Measurements from ENCODE around the gene ERMN. TPM values are rescaled to one million over a fixed set of nuclear protein-coding genes. Genes with fewer than 3 reads are reported as not detected.
A peak's percentile ranks its signal among the peaks of the same experiment; 100 is the strongest.

ERMN gene
- total and polyA plus RNA-seq, 2 donors, result 0.71 to 9.9 TPM

DNA sequence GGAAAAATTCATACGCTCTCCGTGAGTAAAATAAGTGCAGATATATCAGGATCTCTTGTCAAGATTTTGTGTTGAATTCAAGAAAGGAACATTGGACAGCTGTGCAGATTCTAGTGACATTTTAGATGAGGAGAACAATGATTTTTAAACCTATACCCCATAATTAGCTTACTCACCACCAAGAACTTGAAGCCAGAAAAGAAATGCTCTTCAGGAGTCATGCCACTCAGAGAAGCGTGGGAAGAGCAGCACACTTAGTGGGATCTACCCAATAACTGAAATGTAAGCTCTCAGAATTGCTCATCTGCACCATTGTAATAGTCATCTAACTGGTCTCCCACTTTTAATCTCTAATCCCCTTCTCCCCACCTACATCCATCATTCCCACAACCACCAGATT lies 9.2 kb upstream of the ERMN start:
- no peaks in the 10 kb centered on the region for H3K36me3 ChIP-seq (ENCODE audit: control insufficient read depth in 2 of 2, insufficient read depth in 2 of 2, low read length in 1 of 2)
- 99% methylated on average over 3 of the region's 3 CpGs for WGBS
- DNase-seq (ENCODE audit: low read depth in 6 of 9, low spot score in 9 of 9), result no peak
- H3K4me3 ChIP-seq (ENCODE audit: low read length in 2 of 2), result no peak overlapping the region
- no peaks in the 10 kb centered on the region for H3K27me3 ChIP-seq (ENCODE audit: control insufficient read depth in 2 of 2, insufficient read depth in 1 of 2, low read length in 1 of 2)
- no peaks in the 10 kb centered on the region for H3K9me3 ChIP-seq (ENCODE audit: control insufficient read depth in 2 of 2, insufficient read depth in 1 of 2, low read length in 1 of 2)
- no peak overlapping the region for H3K27ac ChIP-seq (ENCODE audit: low read depth in 1 of 2, low read length in 1 of 2)
- H3K4me1 ChIP-seq (ENCODE audit: control insufficient read depth in 2 of 2, insufficient read depth in 2 of 2, low read length in 2 of 2), result peaks cover 0 to 4% of the 10 kb centered on the region in 2 donors

DNA sequence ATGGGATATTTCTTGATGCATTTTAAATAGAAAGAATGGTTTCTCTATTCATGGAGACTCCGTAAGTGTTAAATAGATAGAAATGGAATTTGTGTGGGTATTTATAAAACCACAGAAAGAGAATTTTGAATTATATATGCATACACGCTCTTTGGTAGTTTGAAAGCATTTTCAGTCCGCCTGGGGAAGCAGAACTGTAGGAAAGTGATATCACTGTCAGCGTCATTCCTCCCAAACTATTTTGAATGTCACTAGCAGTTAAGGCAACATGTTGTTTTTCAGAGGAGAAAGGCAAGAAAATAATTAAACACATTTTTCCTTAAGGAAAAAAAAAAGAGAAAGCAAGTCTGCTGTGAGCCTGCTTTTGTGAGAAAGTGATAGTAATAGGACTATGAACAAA lies 8.7 kb upstream of the ERMN start:
- no peaks in the 10 kb centered on the region for H3K9me3 ChIP-seq (ENCODE audit: control insufficient read depth in 2 of 2, insufficient read depth in 1 of 2, low read length in 1 of 2)
- no peak overlapping the region for H3K4me3 ChIP-seq (ENCODE audit: low read length in 2 of 2)
- H3K27me3 ChIP-seq (ENCODE audit: control insufficient read depth in 2 of 2, insufficient read depth in 1 of 2, low read length in 1 of 2), result no peaks in the 10 kb centered on the region
- H3K4me1 ChIP-seq (ENCODE audit: control insufficient read depth in 2 of 2, insufficient read depth in 2 of 2, low read length in 2 of 2), result peaks cover 0 to 4% of the 10 kb centered on the region in 2 donors
- no peak for DNase-seq (ENCODE audit: low read depth in 6 of 9, low spot score in 9 of 9)
- no peaks in the 10 kb centered on the region for H3K36me3 ChIP-seq (ENCODE audit: control insufficient read depth in 2 of 2, insufficient read depth in 2 of 2, low read length in 1 of 2)
- no peak overlapping the region for H3K27ac ChIP-seq (ENCODE audit: low read depth in 1 of 2, low read length in 1 of 2)
- WGBS, result 95% methylated on average over 4 of the region's 4 CpGs

DNA sequence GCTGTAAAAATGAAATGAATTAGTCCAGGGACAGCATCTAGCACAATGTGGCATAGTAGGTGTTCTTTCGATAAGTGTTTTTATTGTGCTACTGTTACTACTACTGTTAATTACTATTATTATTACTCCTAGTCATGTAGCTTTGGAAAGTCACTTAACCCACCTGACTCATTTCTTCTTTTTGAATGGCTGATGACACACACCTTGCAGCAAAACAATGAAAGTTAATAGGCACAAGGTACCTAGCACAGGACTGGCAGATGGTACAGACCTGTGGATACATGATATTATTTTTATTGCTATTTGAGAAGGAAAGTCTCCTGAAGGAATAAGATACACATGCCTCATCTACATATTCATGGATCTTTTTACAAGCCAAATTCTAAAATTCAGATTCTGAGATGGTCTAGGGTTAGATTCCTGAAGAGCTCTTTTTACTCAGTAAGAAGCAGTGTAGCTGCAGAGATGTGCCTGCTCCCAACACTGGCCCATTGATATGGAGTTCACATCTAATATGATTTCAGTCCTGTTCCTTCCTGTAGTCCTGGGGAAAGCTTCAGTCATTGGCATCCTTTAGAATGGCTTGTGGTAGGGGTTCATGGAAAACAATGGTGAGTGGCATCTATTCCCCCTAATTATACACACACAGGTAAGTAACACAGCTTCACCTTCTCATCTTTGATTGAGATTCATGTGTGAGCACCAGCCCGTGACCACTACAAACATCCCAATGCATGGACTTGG lies 7.9 kb upstream of the ERMN start:
- no peak overlapping the region for H3K4me3 ChIP-seq (ENCODE audit: low read length in 2 of 2)
- no peaks in the 10 kb centered on the region for H3K36me3 ChIP-seq (ENCODE audit: control insufficient read depth in 2 of 2, insufficient read depth in 2 of 2, low read length in 1 of 2)
- H3K27me3 ChIP-seq (ENCODE audit: control insufficient read depth in 2 of 2, insufficient read depth in 1 of 2, low read length in 1 of 2), result no peaks in the 10 kb centered on the region
- no peak for DNase-seq (ENCODE audit: low read depth in 6 of 9, low spot score in 9 of 9)
- no peaks in the 10 kb centered on the region for H3K9me3 ChIP-seq (ENCODE audit: control insufficient read depth in 2 of 2, insufficient read depth in 1 of 2, low read length in 1 of 2)
- peaks cover 0 to 4% of the 10 kb centered on the region in 2 donors for H3K4me1 ChIP-seq (ENCODE audit: control insufficient read depth in 2 of 2, insufficient read depth in 2 of 2, low read length in 2 of 2)
- no peak overlapping the region for H3K27ac ChIP-seq (ENCODE audit: low read depth in 1 of 2, low read length in 1 of 2)
- over 99% methylated on average over 2 of the region's 2 CpGs for WGBS

DNA sequence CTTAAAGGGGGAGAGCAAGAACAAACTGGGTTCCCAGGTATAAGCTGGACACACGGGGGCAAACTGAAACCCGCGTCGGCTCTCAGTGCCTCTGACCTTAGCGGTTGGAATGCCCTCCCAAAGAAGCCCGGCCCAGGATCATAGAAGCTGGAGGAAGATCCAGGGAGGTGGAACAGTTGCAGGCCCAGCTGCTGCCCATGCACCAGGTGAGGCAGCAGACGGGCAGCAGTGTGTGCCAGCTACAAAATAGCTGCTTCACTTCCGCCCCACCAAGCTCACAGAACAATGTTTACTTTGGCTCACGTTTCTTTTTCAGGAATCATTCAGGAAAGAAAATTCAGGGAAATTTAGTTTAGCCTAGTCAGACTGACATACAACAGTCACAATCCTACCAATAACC lies 3.9 kb upstream of the ERMN start:
- no peak overlapping the region for H3K4me3 ChIP-seq (ENCODE audit: low read length in 2 of 2)
- H3K27me3 ChIP-seq (ENCODE audit: control insufficient read depth in 2 of 2, insufficient read depth in 1 of 2, low read length in 1 of 2), result no peaks in the 10 kb centered on the region
- no peaks in the 10 kb centered on the region for H3K9me3 ChIP-seq (ENCODE audit: control insufficient read depth in 2 of 2, insufficient read depth in 1 of 2, low read length in 1 of 2)
- H3K36me3 ChIP-seq (ENCODE audit: control insufficient read depth in 2 of 2, insufficient read depth in 2 of 2, low read length in 1 of 2), result no peaks in the 10 kb centered on the region
- no peak for DNase-seq (ENCODE audit: low read depth in 6 of 9, low spot score in 9 of 9)
- H3K4me1 ChIP-seq (ENCODE audit: control insufficient read depth in 2 of 2, insufficient read depth in 2 of 2, low read length in 2 of 2), result peaks cover 0 to 3% of the 10 kb centered on the region in 2 donors
- 93% methylated on average over 9 of the region's 9 CpGs for WGBS
- H3K27ac ChIP-seq (ENCODE audit: low read depth in 1 of 2, low read length in 1 of 2), result no peak overlapping the region

DNA sequence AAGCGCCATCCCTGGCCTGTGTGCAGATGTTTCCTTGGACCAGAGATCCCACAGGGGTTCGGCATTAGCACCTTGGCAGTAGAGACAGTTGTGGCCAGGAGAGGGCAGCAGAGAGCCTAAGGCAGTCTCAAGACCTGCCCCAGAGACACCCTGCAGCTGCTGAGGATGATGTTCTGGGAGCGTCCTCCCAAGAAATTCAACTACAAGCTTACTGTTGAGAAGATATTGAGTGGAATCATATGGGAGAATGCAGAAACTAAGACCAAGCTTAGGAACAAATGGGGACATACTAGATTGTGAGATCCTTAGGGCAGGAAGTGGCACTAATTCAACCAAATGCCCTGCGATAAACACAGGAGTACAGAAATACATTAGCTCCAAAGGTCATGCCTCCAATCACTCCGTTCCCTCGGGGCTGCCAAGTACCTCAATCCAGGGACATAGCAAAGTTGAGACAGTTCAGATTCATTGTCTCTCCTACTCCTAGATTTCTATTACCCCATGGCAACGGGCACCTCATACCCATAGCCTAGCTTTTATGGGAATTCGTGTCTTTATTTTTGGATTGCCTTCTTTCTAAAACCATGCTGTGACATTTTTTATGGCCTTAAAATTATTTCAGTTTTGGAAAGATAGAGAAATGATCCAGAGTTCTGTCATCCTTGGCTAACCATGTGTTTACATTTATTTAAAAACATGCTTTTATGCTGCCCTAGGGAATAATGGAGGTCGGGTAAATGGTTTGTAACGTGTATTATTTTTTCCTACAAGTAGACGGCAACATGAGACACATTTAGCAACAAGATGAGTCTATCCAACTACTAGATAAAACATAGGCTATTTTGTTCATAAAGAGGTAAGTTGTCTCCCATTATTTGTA lies 2.2 kb upstream of the ERMN start:
- H3K4me3 ChIP-seq (ENCODE audit: low read length in 2 of 2), result no peak overlapping the region
- 71% methylated on average over 11 of the region's 11 CpGs for WGBS
- no peaks in the 10 kb centered on the region for H3K27me3 ChIP-seq (ENCODE audit: control insufficient read depth in 2 of 2, insufficient read depth in 1 of 2, low read length in 1 of 2)
- H3K27ac ChIP-seq (ENCODE audit: low read depth in 1 of 2, low read length in 1 of 2), result no peak overlapping the region
- no peaks in the 10 kb centered on the region for H3K36me3 ChIP-seq (ENCODE audit: control insufficient read depth in 2 of 2, insufficient read depth in 2 of 2, low read length in 1 of 2)
- peak; percentile 48 to 86 (median 74) for DNase-seq (ENCODE audit: low read depth in 6 of 9, low spot score in 9 of 9)
- no peaks in the 10 kb centered on the region for H3K9me3 ChIP-seq (ENCODE audit: control insufficient read depth in 2 of 2, insufficient read depth in 1 of 2, low read length in 1 of 2)
- peaks cover 0 to 3% of the 10 kb centered on the region in 2 donors for H3K4me1 ChIP-seq (ENCODE audit: control insufficient read depth in 2 of 2, insufficient read depth in 2 of 2, low read length in 2 of 2)

DNA sequence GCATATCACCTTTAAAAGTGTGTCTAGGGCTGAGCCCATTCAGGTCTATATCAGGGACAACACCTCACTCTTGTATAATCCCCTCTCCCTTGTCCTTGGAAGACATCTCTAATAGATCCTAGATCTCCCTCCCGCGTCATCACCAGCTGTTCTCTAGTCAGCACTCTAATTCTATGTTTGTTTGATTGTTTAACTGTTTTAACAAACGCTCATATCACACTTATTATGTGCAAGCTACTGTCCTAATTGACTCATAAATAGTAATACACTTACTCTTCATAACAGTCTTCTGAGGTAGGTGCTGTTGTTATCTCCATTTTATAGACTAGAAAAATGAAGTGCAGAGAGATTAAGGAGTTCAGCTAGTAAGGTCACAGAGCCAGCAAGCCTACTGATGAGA lies 1.6 kb upstream of the ERMN start:
- Histone ChIP-seq H3K4me1 (ENCODE audit: control insufficient read depth in 2 of 2, insufficient read depth in 2 of 2, low read length in 2 of 2) (peaks cover 0 to 3% of the 10 kb centered on the region in 2 donors), H3K27me3 (ENCODE audit: control insufficient read depth in 2 of 2, insufficient read depth in 1 of 2, low read length in 1 of 2) (no peaks in the 10 kb centered on the region), H3K9me3 (ENCODE audit: control insufficient read depth in 2 of 2, insufficient read depth in 1 of 2, low read length in 1 of 2) (no peaks in the 10 kb centered on the region), H3K36me3 (ENCODE audit: control insufficient read depth in 2 of 2, insufficient read depth in 2 of 2, low read length in 1 of 2) (no peaks in the 10 kb centered on the region), H3K4me3 (ENCODE audit: low read length in 2 of 2) (no peak overlapping the region), H3K27ac (ENCODE audit: low read depth in 1 of 2, low read length in 1 of 2) (no peak overlapping the region)
- DNase-seq (ENCODE audit: low read depth in 6 of 9, low spot score in 9 of 9), result no peak
- WGBS, result 95% methylated on average over 3 of the region's 3 CpGs

DNA sequence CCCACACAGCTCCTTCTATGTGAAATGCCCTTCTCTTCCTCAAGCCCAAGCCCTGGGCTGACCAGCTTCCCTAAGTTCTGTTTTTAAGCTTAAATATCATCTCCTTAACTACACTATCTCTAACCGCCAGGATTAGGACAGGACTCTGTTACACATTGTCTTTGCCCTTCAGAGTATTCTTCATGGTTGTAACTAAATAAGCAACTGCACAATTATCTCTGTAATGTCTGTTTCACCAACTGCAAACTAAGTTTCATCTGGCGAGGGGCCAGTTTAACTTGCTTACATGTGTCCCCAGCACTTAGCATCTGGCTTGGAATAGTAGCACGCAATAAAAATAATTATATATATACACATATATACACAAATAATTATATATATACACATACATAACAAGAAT lies 1.1 kb upstream of the ERMN start:
- H3K4me3 ChIP-seq (ENCODE audit: low read length in 2 of 2), result no peak overlapping the region
- H3K4me1 ChIP-seq (ENCODE audit: control insufficient read depth in 2 of 2, insufficient read depth in 2 of 2, low read length in 2 of 2), result peaks cover 0 to 3% of the 10 kb centered on the region in 2 donors
- no peak overlapping the region for H3K27ac ChIP-seq (ENCODE audit: low read depth in 1 of 2, low read length in 1 of 2)
- 98% methylated on average over 3 of the region's 3 CpGs for WGBS
- H3K27me3 ChIP-seq (ENCODE audit: control insufficient read depth in 2 of 2, insufficient read depth in 1 of 2, low read length in 1 of 2), result no peaks in the 10 kb centered on the region
- no peaks in the 10 kb centered on the region for H3K9me3 ChIP-seq (ENCODE audit: control insufficient read depth in 2 of 2, insufficient read depth in 1 of 2, low read length in 1 of 2)
- DNase-seq (ENCODE audit: low read depth in 6 of 9, low spot score in 9 of 9), result no peak
- no peaks in the 10 kb centered on the region for H3K36me3 ChIP-seq (ENCODE audit: control insufficient read depth in 2 of 2, insufficient read depth in 2 of 2, low read length in 1 of 2)

DNA sequence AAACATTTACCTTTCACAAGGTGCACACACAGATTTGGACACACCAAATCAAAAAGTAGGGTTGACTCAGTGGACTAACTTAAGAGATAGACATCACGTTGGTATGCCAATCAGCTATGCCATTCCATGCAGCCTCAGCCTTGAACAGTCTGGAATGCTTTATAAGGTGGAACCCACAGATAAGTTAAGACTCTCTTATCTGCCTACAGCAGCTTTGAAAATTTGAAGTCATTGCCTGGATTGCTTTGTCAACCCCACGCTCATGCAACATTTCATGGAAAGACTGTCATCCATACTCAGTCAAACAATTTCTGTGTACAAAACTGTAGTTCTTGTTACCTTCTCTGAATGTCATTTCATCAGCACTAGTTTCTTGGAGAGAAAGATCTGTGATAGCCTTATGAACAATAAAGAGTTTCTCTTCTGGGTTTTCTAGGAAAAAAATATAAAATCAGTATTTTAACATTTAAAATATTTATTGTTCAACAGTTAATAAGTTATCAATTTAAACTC lies 1.2 kb downstream of the ERMN start:
- Histone ChIP-seq H3K4me1 (ENCODE audit: control insufficient read depth in 2 of 2, insufficient read depth in 2 of 2, low read length in 2 of 2) (peaks cover 0 to 3% of the 10 kb centered on the region in 2 donors), H3K27ac (ENCODE audit: low read depth in 1 of 2, low read length in 1 of 2) (no peak overlapping the region), H3K9me3 (ENCODE audit: control insufficient read depth in 2 of 2, insufficient read depth in 1 of 2, low read length in 1 of 2) (no peaks in the 10 kb centered on the region), H3K27me3 (ENCODE audit: control insufficient read depth in 2 of 2, insufficient read depth in 1 of 2, low read length in 1 of 2) (no peaks in the 10 kb centered on the region), H3K36me3 (ENCODE audit: control insufficient read depth in 2 of 2, insufficient read depth in 2 of 2, low read length in 1 of 2) (no peaks in the 10 kb centered on the region), H3K4me3 (ENCODE audit: low read length in 2 of 2) (no peak overlapping the region)
- DNase-seq (ENCODE audit: low read depth in 6 of 9, low spot score in 9 of 9), result no peak
- whole genome bisulfite sequencing, result 94% methylated on average over 2 of the region's 2 CpGs

DNA sequence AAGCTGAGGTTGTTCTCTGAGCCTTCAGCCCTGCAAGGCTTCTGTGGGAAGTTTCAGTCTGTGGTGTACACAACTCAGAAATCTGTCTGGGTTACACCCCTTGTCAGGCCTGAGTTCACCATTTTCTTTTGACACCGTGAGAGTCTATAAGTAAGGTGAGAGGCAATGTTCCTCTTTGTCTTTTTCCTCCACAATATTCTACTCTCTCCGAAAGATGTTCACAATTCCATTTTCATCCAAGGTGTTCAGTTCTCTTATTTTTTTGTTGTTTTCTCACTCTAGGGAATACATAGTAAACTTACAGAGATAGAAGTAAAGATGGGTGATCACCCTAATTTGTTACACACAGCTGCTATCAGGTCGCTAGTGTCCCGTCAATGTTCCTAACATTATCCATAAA lies 3.2 kb downstream of the ERMN start:
- H3K36me3 ChIP-seq (ENCODE audit: control insufficient read depth in 2 of 2, insufficient read depth in 2 of 2, low read length in 1 of 2), result no peaks in the 10 kb centered on the region
- H3K9me3 ChIP-seq (ENCODE audit: control insufficient read depth in 2 of 2, insufficient read depth in 1 of 2, low read length in 1 of 2), result no peaks in the 10 kb centered on the region
- no peak overlapping the region for H3K27ac ChIP-seq (ENCODE audit: low read depth in 1 of 2, low read length in 1 of 2)
- no peaks in the 10 kb centered on the region for H3K27me3 ChIP-seq (ENCODE audit: control insufficient read depth in 2 of 2, insufficient read depth in 1 of 2, low read length in 1 of 2)
- H3K4me3 ChIP-seq (ENCODE audit: low read length in 2 of 2), result no peak overlapping the region
- DNase-seq (ENCODE audit: low read depth in 6 of 9, low spot score in 9 of 9), result no peak
- H3K4me1 ChIP-seq (ENCODE audit: control insufficient read depth in 2 of 2, insufficient read depth in 2 of 2, low read length in 2 of 2), result no peaks in the 10 kb centered on the region
- 98% methylated on average over 4 of the region's 4 CpGs for WGBS

Measured in thymus (tissue), 11 donors.